Breast epithelium (tissue), 3 donors: ENCODE data around the gene ATP8B1.

ENCODE experiments used
- CTCF ChIP-seq, 3 donors: fragments of 450-650 bp; IDR thresholded peaks; one replicate each; pipeline ENCODE4 v1.5.1; 2016 to 2017; ENCODE audit warnings: antibody characterized with exemption in 3 of 3, mild to moderate bottlenecking in 3 of 3, moderate library complexity in 3 of 3
- POLR2A ChIP-seq: fragments of 450-650 bp; IDR thresholded peaks from one replicate; pipeline ENCODE4 v1.6.1; 2016; ENCODE audit warnings: antibody characterized with exemption, mild to moderate bottlenecking, moderate library complexity

GRCh38 chr18:57826252-57826651 lies 23.1 kb upstream of the ATP8B1 start:
- no peak for TF ChIP-seq POLR2A
- no peak for TF ChIP-seq CTCF (IDR thresholded peaks at IDR 0.05)
